Fibroblast of gingiva (primary cell): ENCODE results near the gene RAB1B.
"Not testable (repeated sequence)": the region's sequence is repeated elsewhere in the genome, so short reads cannot be mapped to it uniquely, and the experiment has no call there.

Source experiments
- DNase-seq: peaks from one replicate; pipeline ENCODE4 v3.0.0-alpha.2; 2011; ENCODE audit warnings: low read depth

The RAB1B gene

GRCh38 chr11:66267379-66268243, 828 bp upstream of the RAB1B start:
- peak; percentile 90 for DNase-seq

GRCh38 chr11:66268952-66269905, 790 bp downstream of the RAB1B start:
- peak; percentile 37 for DNase-seq

- DNase-seq, result no peak
Measured at GRCh38 chr11:66271816-66272215, 3.4 kb downstream of the RAB1B start.

- DNase-seq, result no peak
Measured at GRCh38 chr11:66272596-66272995, 4.2 kb downstream of the RAB1B start.

- DNase-seq, result no peak
Measured at GRCh38 chr11:66274219-66274618, 5.8 kb downstream of the RAB1B start.

- no peak for DNase-seq
Measured at GRCh38 chr11:66275396-66275795, 7.0 kb downstream of the RAB1B start.

GRCh38 chr11:66275984-66276612, 7.7 kb downstream of the RAB1B start:
- DNase-seq, result no peak

- DNase-seq, result not testable (repeated sequence)
Measured at GRCh38 chr11:66276619-66277018, 8.2 kb downstream of the RAB1B start.

GRCh38 chr11:66277064-66277463, 8.6 kb downstream of the RAB1B start:
- DNase-seq, result not testable (repeated sequence)

- no peak for DNase-seq
Measured at GRCh38 chr11:66277471-66278362, 9.3 kb downstream of the RAB1B start, which contains the start of gene CNIH2. TSS of gene CNIH2 (plus strand) at chr11:66278175. CDS start at chr11:66278457, 282 bp downstream.

- no peak for DNase-seq
Measured at GRCh38 chr11:66278363-66279091, 10.1 kb downstream of the RAB1B start.

GRCh38 chr11:66279092-66279734, 10.8 kb downstream of the RAB1B start:
- no peak for DNase-seq

GRCh38 chr11:66280428-66280827, 12.0 kb downstream of the RAB1B start:
- no peak for DNase-seq

GRCh38 chr11:66281001-66281400, 12.6 kb downstream of the RAB1B start:
- no peak for DNase-seq

- no peak for DNase-seq
Measured at GRCh38 chr11:66281776-66282467, 13.5 kb downstream of the RAB1B start.

- peak; percentile 95 for DNase-seq
Measured at GRCh38 chr11:66282468-66283455, 14.3 kb downstream of the RAB1B start.

- DNase-seq, result no peak
Measured at GRCh38 chr11:66283461-66284105, 15.1 kb downstream of the RAB1B start.
